GM21526 (cell line): Measurements from ENCODE around the gene VGLL4.
"Not testable (repeated sequence)": the region's sequence is repeated elsewhere in the genome, so short reads cannot be mapped to it uniquely, and the experiment has no call there.

ENCODE experiments used
- ATAC-seq: cut with Tn5 transposase; IDR thresholded peaks from one replicate; pipeline ENCODE4 v1.9.1; 2021; ENCODE audit warnings: moderate library complexity; ENCODE audit not compliant: unreplicated experiment, low FRiP score

The VGLL4 gene

GRCh38 chr3:11643605-11644087, at the start of gene VGLL4:
Gene VGLL4 (minus strand): TSS chr3:11643915. CDS start chr3:11643518, 397 bp downstream.
- peak; percentile 54 for ATAC-seq

GRCh38 chr3:11692532-11692813, 48.8 kb upstream of the VGLL4 start:
- ATAC-seq = no peak

GRCh38 chr3:11691767-11692531, 48.2 kb upstream of the VGLL4 start:
- ATAC-seq = no peak

GRCh38 chr3:11690863-11691766, 47.4 kb upstream of the VGLL4 start:
- no peak for ATAC-seq

- no peak for ATAC-seq
Measured at GRCh38 chr3:11689749-11690148, 46.0 kb upstream of the VGLL4 start.

- not testable (repeated sequence) for ATAC-seq
Measured at GRCh38 chr3:11684980-11685379, 41.3 kb upstream of the VGLL4 start.

GRCh38 chr3:11680509-11680908, 36.8 kb upstream of the VGLL4 start:
- no peak for ATAC-seq

- ATAC-seq = no peak
Measured at GRCh38 chr3:11679964-11680363, 36.2 kb upstream of the VGLL4 start.

- no peak for ATAC-seq
Measured at GRCh38 chr3:11672363-11672762, 28.6 kb upstream of the VGLL4 start.

GRCh38 chr3:11671648-11672100, 28.0 kb upstream of the VGLL4 start:
- ATAC-seq = peak; percentile 72

- ATAC-seq = no peak
Measured at GRCh38 chr3:11668243-11669235, 24.8 kb upstream of the VGLL4 start.

- ATAC-seq = no peak
Measured at GRCh38 chr3:11665331-11665730, 21.6 kb upstream of the VGLL4 start.

- ATAC-seq = no peak
Measured at GRCh38 chr3:11662392-11662990, 18.8 kb upstream of the VGLL4 start.

- no peak for ATAC-seq
Measured at GRCh38 chr3:11661827-11662226, 18.1 kb upstream of the VGLL4 start.

GRCh38 chr3:11661052-11661656, 17.4 kb upstream of the VGLL4 start:
- ATAC-seq = no peak

- ATAC-seq = no peak
Measured at GRCh38 chr3:11660242-11660641, 16.5 kb upstream of the VGLL4 start.

- no peak for ATAC-seq
Measured at GRCh38 chr3:11658180-11658579, 14.5 kb upstream of the VGLL4 start.

GRCh38 chr3:11655196-11655928, 11.6 kb upstream of the VGLL4 start:
- no peak for ATAC-seq

GRCh38 chr3:11654166-11654565, 10.5 kb upstream of the VGLL4 start:
- ATAC-seq = no peak
